Large intestine (tissue), 3 donors: ENCODE results near the gene DOC2B. TPM values are rescaled to one million over a fixed set of nuclear protein-coding genes. Genes with fewer than 3 reads are reported as not detected.
"Not testable (repeated sequence)": the region's sequence is repeated elsewhere in the genome, so short reads cannot be mapped to it uniquely, and the experiment has no call there.

Experiments
- DNase-seq, 2 donors: peaks; one replicate each; pipeline versions ENCODE4 v3.0.0 to v3.0.0-alpha.2; 2013
- H3K27ac ChIP-seq: one replicate; pipeline ENCODE4 v1.5.1; 2013; ENCODE audit warnings: low read length
- H3K27me3 ChIP-seq: 2 replicates; pipeline ENCODE4 v1.6.1; 2013; ENCODE audit warnings: low read length; ENCODE audit not compliant: control insufficient read depth, insufficient read depth
- H3K36me3 ChIP-seq: 2 replicates; pipeline ENCODE4 v1.6.1; 2013; ENCODE audit warnings: low read length; ENCODE audit not compliant: control insufficient read depth, insufficient read depth
- H3K4me1 ChIP-seq: one replicate; pipeline ENCODE4 v1.6.1; 2013; ENCODE audit warnings: low read length; ENCODE audit not compliant: control insufficient read depth, insufficient read depth
- H3K4me3 ChIP-seq: one replicate; pipeline ENCODE4 v1.5.1; 2013; ENCODE audit warnings: low read length
- H3K9me3 ChIP-seq: one replicate; pipeline ENCODE4 v1.6.1; 2013; ENCODE audit warnings: mild to moderate bottlenecking, low read depth, low read length, moderate library complexity; ENCODE audit not compliant: control insufficient read depth
- WGBS: methylation state at CpG from one replicate; pipeline ENCODE4 v1.1.5; 2013; ENCODE audit warnings: low lambda C conversion rate; ENCODE audit not compliant: insufficient coverage; 5-methylcytosine and 5-hydroxymethylcytosine counted together
- polyA plus RNA-seq: library from polyadenylated mRNA; unstranded; fragments of 120-200 nt; gene quantifications from one replicate; pipeline ENCODE4 v1.2.1, GENCODE V29; 2013

The DOC2B gene
- polyA plus RNA-seq, 1 donor = 7.0 TPM

- WGBS = no CpG with 5 or more reads among the region's 2 CpGs
- H3K27me3 ChIP-seq = not testable (repeated sequence)
Observed at GRCh38 chr17:224576-224975, 43.1 kb upstream of the DOC2B start.

DNA sequence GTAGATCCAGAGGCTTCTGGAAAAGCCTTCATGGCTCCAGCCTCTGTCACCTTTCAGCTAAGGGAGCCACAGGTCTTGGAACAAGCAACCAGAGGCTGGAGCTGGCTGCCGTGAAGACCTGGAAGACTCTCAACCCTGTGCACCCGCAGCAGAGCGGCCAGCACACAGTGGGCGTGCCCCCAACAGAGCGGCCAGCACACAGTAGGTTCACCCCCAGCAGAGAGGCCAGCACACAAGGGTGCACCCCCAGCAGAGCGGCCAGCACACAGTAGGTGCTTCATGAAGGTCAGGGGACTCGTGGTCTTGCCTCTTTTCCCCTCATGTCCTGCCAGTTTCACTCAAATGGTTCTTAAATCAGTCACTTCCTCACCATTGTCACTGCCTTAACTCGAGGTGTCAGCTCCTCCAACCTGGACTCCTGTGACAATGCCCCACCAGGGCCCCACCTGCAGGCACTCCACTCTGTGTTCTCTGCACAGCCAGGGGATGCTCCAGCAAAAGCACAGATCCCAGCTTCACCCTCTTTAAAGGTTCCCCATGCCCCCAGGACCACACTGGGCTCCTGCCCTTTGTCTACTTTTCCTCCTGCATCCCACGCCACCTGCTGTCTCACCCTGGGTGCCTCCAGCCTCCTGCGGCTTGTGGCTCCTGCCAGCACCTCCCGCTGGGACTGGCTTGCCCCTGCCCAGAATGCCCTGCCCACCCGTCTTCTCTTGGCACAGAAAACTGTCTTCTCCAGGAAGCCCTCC is 42.4 kb upstream of the DOC2B start:
- no peaks in the 10 kb centered on the region for H3K36me3 ChIP-seq
- no CpG with 5 or more reads among the region's 12 CpGs for WGBS
- DNase-seq = no peak
- no peaks in the 10 kb centered on the region for H3K27me3 ChIP-seq
- H3K4me3 ChIP-seq = no peak overlapping the region
- H3K4me1 ChIP-seq = no peaks in the 10 kb centered on the region
- H3K9me3 ChIP-seq = no peaks in the 10 kb centered on the region
- no peak overlapping the region for H3K27ac ChIP-seq

More at GRCh38 chr17:224576-224975, 43.1 kb upstream of the DOC2B start:
- not testable (repeated sequence) for DNase-seq, H3K4me3 ChIP-seq, H3K9me3 ChIP-seq, H3K4me1 ChIP-seq, H3K27ac ChIP-seq, H3K36me3 ChIP-seq

GRCh38 chr17:222172-222571 is 40.7 kb upstream of the DOC2B start:
- H3K4me3 ChIP-seq = no peak overlapping the region
- DNase-seq = no peak
- H3K36me3 ChIP-seq = no peaks in the 10 kb centered on the region
- no peaks in the 10 kb centered on the region for H3K4me1 ChIP-seq
- WGBS = no CpG with 5 or more reads among the region's 8 CpGs
- H3K9me3 ChIP-seq = no peaks in the 10 kb centered on the region
- no peak overlapping the region for H3K27ac ChIP-seq
- no peaks in the 10 kb centered on the region for H3K27me3 ChIP-seq

DNA sequence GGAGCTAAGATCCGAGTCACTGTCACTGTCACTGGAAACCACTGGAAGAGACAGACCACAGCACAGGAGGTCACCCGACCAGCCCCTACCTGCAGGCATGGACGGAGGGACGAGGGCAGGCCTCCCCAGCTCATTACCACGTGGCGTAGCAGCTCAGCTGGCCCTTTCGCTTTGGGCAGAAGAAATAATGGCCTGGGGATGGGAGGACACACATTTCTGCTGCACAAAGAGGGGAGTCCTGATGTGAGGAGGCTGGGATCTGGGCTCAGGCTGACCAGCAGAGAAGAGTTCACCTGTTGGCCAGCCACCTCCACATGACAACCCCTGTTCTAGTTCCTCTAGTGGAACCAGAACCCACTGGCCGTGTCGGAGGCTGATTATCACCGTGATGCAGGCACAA is 38.2 kb upstream of the DOC2B start:
- DNase-seq = no peak

GRCh38 chr17:218432-219110 is 37.1 kb upstream of the DOC2B start:
- Histone ChIP-seq H3K9me3 (no peaks in the 10 kb centered on the region), H3K27ac (no peak overlapping the region), H3K36me3 (peaks cover 4% of the 10 kb centered on the region), H3K27me3 (no peaks in the 10 kb centered on the region), H3K4me1 (peaks cover 11% of the 10 kb centered on the region), H3K4me3 (no peak overlapping the region)
- WGBS = 100% methylated on average over 1 of the region's 8 CpGs
- no peak for DNase-seq

More for the DNA sequence above, 38.2 kb upstream of the DOC2B start:
- Histone ChIP-seq H3K36me3 (no peaks in the 10 kb centered on the region), H3K4me1 (peaks cover 8% of the 10 kb centered on the region), H3K27ac (no peak overlapping the region), H3K4me3 (no peak overlapping the region), H3K27me3 (no peaks in the 10 kb centered on the region), H3K9me3 (no peaks in the 10 kb centered on the region)
- WGBS = no CpG with 5 or more reads among the region's 10 CpGs

DNA sequence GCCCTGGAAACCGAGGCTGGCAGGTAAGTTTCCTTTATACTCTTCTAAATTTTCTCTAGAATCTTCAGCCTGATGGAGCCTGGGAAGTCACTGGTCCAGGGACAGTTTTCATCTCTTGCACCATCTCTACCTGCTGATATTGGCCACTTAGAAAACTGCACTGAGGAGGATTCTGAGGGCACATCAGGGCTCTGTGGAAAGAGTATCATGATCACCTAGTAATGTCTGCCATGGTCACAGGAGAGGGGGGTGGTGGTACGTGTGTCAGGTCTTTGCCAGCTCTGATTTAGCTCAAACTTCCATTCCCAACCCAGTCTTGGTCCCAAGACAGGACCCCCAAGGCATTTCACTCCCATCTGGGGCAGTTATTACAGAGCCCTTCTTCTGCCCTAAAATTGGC is 35.2 kb upstream of the DOC2B start:
- H3K36me3 ChIP-seq = peaks cover 13% of the 10 kb centered on the region
- H3K4me3 ChIP-seq = no peak overlapping the region
- H3K27ac ChIP-seq = no peak overlapping the region
- no peak for DNase-seq
- no peaks in the 10 kb centered on the region for H3K27me3 ChIP-seq
- WGBS = no CpG with 5 or more reads among the region's 2 CpGs
- peaks cover 11% of the 10 kb centered on the region for H3K4me1 ChIP-seq
- H3K9me3 ChIP-seq = no peaks in the 10 kb centered on the region

DNA sequence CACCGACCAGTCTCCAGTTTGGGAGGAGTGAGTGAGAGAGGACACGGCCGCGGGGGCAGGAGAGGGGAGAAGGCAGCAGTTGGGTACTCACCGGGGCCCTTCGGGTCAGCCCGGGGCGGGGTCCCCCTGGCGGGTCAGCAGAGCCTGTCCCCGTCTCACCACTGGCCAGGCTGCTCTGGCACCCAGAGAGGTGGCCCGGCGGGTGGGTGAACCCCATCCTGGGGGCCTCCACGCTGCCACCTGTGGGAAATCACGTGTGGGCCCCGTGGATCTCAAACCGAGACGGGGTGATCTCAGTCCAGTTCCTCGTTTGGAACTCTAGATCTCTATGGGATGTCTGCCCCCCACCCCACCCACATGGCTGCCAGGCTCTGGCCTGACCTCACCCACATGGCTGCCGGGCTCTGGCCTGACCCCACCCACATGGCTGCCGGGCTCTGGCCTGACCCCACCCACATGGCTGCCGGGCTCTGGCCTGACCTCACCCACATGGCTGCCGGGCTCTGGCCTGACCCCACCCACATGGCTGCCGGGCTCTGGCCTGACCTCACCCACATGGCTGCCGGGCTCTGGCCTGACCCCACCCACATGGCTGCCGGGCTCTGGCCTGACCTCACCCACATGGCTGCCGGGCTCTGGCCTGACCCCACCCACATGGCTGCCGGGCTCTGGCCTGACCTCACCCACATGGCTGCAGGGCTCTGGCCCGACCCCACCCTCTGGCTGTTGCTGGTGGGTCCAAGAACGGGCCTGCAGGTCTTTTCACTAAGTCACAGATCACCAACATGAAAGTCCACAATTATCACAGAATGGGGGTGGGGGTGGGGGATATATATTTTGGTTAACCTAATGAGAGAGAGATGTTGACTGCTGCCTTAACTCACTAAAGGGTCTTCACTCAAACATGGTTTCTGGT is 34.4 kb upstream of the DOC2B start:
- Histone ChIP-seq H3K4me3 (peak overlapping the region; percentile 63), H3K36me3 (peaks cover 14% of the 10 kb centered on the region), H3K4me1 (peaks cover 11% of the 10 kb centered on the region)
- not testable (repeated sequence) for H3K27ac ChIP-seq, H3K27me3 ChIP-seq, H3K9me3 ChIP-seq
- WGBS = no CpG with 5 or more reads among the region's 29 CpGs
- DNase-seq = peak in 1 of 2 donors; percentile 22

DNA sequence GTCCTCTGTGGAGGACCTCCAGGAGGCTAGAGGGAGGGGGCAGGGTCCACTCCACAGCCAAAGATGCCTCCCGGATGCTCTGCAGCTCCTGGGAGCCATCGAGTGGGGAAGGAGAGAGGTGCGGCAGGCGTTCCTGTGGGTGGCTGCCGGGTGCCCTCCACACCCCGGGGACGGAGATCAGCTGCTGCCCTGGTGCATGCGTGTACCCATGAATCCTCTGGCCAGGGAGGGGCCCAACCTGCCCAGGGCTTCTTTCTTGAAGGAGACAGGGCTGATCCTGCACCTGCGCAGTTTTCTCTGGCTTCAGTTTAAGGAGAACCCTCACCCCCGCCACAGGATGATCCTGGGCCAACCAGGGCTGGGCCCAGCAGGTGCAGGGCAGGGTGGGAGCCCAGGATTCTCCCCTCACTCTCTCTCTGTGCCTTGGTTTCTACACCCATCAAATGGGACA is 33.5 kb upstream of the DOC2B start:
- Histone ChIP-seq H3K36me3 (peaks cover 14% of the 10 kb centered on the region), H3K4me1 (peaks cover 11% of the 10 kb centered on the region), H3K9me3 (no peaks in the 10 kb centered on the region), H3K27me3 (no peaks in the 10 kb centered on the region), H3K27ac (no peak overlapping the region), H3K4me3 (peak overlapping the region; percentile 63)
- DNase-seq = no peak
- WGBS = no CpG with 5 or more reads among the region's 10 CpGs

DNA sequence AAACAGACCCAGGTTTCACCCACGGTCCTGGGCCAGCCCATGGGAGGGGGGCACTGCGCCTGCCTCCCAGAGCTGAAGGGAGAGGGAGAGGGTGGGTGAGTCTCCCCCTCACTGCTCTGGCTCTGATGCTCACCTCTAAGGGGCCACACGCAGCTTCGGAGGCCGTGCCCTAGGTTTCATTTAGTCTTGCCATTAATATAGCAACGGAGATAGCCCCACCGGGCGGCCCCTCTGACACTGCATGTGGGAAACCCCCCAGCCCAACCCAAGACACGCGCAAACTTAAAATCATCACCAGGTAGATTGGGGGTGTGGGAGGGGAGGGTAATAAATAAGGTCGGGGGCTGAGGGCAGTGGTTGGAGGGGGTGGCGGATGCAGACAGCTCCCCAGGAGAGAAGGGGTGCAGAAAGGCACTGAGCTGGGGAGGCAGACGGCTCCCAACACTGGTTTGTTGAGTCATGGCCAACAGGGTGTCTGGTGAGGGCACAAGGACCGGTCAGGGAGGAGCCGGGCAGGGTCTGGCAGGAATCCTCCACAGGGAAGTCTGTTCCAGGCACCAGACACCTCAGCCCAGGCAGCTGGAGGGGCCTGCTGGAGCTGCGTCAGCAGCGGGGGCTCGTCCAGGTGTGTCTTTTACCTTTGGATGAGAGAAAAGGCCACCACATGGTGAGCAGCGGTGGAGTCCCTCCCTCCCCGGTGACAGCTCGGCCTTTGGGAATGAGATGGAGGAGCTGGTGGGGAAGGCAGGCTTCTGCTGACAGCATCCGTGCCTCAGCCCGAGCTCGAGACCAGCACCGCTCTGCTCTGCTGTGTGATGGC is 32.0 kb upstream of the DOC2B start:
- H3K27me3 ChIP-seq = no peaks in the 10 kb centered on the region
- peaks cover under 1% of the 10 kb centered on the region for H3K9me3 ChIP-seq
- H3K4me3 ChIP-seq = no peak overlapping the region
- H3K27ac ChIP-seq = no peak overlapping the region
- H3K36me3 ChIP-seq = peaks cover 14% of the 10 kb centered on the region
- H3K4me1 ChIP-seq = peaks cover 11% of the 10 kb centered on the region
- WGBS = no CpG with 5 or more reads among the region's 25 CpGs
- no peak for DNase-seq
